Thyroid gland (tissue), 4 donors: ENCODE results near the gene CACNA1H.

Source experiments
- CTCF ChIP-seq, 6 experiments: fragments of 200-600 bp in 3 of 6; fragments of 450-650 bp in 3 of 6; sonication (generic) in 3 of 6; IDR thresholded peaks; one replicate each; pipeline ENCODE4 v1.5.1; 2016 to 2019; ENCODE audit warnings: antibody characterized with exemption in 6 of 6, mild to moderate bottlenecking in 2 of 6, inconsistent platforms in 1 of 6, moderate library complexity in 1 of 6
- POLR2A ChIP-seq, 2 donors: fragments of 450-650 bp; IDR thresholded peaks; one replicate each; pipeline ENCODE4 v1.6.1; 2017; ENCODE audit warnings: antibody characterized with exemption in 2 of 2, mild to moderate bottlenecking in 2 of 2, moderate library complexity in 1 of 2

- TF ChIP-seq CTCF (IDR thresholded peaks at IDR 0.05) (no peak), POLR2A (IDR thresholded peaks at IDR 0.05) (no peak)
Measured at GRCh38 chr16:1271380-1271723, 118.4 kb downstream of the CACNA1H start.
